ENCODE measurements around the gene PHF5A.

The PHF5A gene

GRCh38 chr22:41411021-41411851 is 57.3 kb downstream of the PHF5A start:
- DNase-seq, result no peak

DNA sequence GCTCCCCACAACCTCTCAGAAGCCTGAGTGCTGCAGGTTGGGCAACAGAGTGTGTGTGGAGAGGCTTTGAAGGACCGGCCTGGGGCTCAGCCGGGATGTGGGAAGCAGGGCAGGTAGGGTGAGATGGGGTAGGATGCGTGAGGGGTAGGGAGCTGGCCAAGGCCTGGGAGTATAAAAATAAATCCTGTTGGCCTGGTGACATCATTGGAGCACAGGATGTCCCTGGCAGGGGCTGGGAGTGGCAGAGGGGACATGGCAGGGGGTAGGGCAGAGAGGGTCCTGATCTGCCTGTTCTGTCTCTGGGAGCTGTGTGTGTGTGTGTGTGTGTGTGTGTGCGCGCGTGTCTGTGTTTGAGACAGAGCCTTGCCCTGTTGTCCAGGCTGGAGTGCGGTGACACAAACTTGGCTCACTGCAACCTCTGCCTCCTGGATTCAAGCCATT is 58.2 kb downstream of the PHF5A start:
- DNase-seq, result no peak
